HepG2 (cell line): ENCODE results near the gene FAM221B. TPM values are rescaled to one million over a fixed set of nuclear protein-coding genes. Genes with fewer than 3 reads are reported as not detected.

Experiments used
- ATRX ChIP-seq: sonication (generic); formaldehyde crosslinking; IDR thresholded peaks from 2 replicates; pipeline ENCODE4 v1.4.0; 2020; ENCODE audit warnings: missing genetic modification reagents, borderline replicate concordance
- CBX5 ChIP-seq: sonication (generic); formaldehyde crosslinking; IDR thresholded peaks from 2 replicates; pipeline ENCODE4 v1.4.0; 2020; ENCODE audit warnings: missing genetic modification reagents, borderline replicate concordance
- FOSL1 ChIP-seq: sonication (generic); formaldehyde crosslinking; IDR thresholded peaks from 2 replicates; pipeline ENCODE4 v1.9.0; 2021; ENCODE audit warnings: missing genetic modification reagents, borderline replicate concordance
- ISL2 ChIP-seq: sonication (generic); formaldehyde crosslinking; IDR thresholded peaks from 2 replicates; pipeline ENCODE4 v1.5.0; 2020; ENCODE audit warnings: missing genetic modification reagents
- KLF16 ChIP-seq, 2 experiments: sonication (generic) in 1 of 2; formaldehyde crosslinking in 1 of 2; IDR thresholded peaks; 2 replicates each; pipeline versions ENCODE4 v1.6.1 to v1.8.0; 2016 to 2023; ENCODE audit warnings: missing genetic modification reagents in 2 of 2, missing compliant biosample characterization in 1 of 2
- MAF1 ChIP-seq: sonication (generic); formaldehyde crosslinking; IDR thresholded peaks from 2 replicates; pipeline ENCODE4 v1.5.0; 2020; ENCODE audit warnings: missing genetic modification reagents, borderline replicate concordance
- MIER3 ChIP-seq: IDR thresholded peaks from 2 replicates; pipeline ENCODE4 v1.6.1; 2016; ENCODE audit warnings: missing compliant biosample characterization, borderline replicate concordance
- RXRB ChIP-seq: IDR thresholded peaks from 2 replicates; pipeline ENCODE4 v1.6.1; 2016; ENCODE audit warnings: borderline replicate concordance, missing genetic modification reagents, missing compliant biosample characterization
- SIN3B ChIP-seq: fragments of 150-350 bp; IDR thresholded peaks from 2 replicates; pipeline ENCODE4 v1.6.1; 2014; ENCODE audit warnings: low read length
- TBX2 ChIP-seq: sonication (generic); formaldehyde crosslinking; IDR thresholded peaks from 2 replicates; pipeline ENCODE4 v1.5.0; 2020; ENCODE audit warnings: missing genetic modification reagents, mild to moderate bottlenecking, borderline replicate concordance
- YEATS4 ChIP-seq: sonication (generic); formaldehyde crosslinking; IDR thresholded peaks from 2 replicates; pipeline ENCODE4 v1.4.0; 2020; ENCODE audit warnings: missing genetic modification reagents, borderline replicate concordance
- ZFP82 ChIP-seq: sonication (generic); formaldehyde crosslinking; IDR thresholded peaks from 2 replicates; pipeline ENCODE4 v1.5.1; 2020; ENCODE audit warnings: mild to moderate bottlenecking, missing genetic modification reagents, borderline replicate concordance
- ZNF431 ChIP-seq: sonication (generic); formaldehyde crosslinking; IDR thresholded peaks from 2 replicates; pipeline ENCODE4 v1.9.0; 2022; ENCODE audit warnings: missing genetic modification reagents, low read depth, mild to moderate bottlenecking, borderline replicate concordance
- ZNF569 ChIP-seq: sonication (generic); formaldehyde crosslinking; IDR thresholded peaks from 2 replicates; pipeline ENCODE4 v1.5.0; 2020; ENCODE audit warnings: mild to moderate bottlenecking, missing genetic modification reagents, moderate library complexity, borderline replicate concordance
- polyA plus RNA-seq, 8 experiments: library from polyadenylated mRNA; depleted of rRNA in 3 of 8; stranded (reverse) in 7 of 8; unstranded in 1 of 8; fragments of >200 nt; fragmentation: Illumina TruSeq in 4 of 8; extraction: Trizol in 4 of 8; gene quantifications; 2 replicates each; pipeline versions ENCODE4 v1.2.1 to v1.2.3, GENCODE V29; 2011 to 2016; ENCODE audit warnings: low read depth in 4 of 8, missing spikeins in 1 of 8, mixed read lengths in 1 of 8; ENCODE audit not compliant: insufficient read depth in 1 of 8
- total RNA-seq, 5 experiments: library from RNA; depleted of rRNA; stranded (reverse); fragments of >200 nt; fragmentation: Illumina TruSeq; extraction: Trizol; gene quantifications; 2 replicates each; pipeline ENCODE4 v1.2.3, GENCODE V29; 2016; ENCODE audit warnings: low read depth in 1 of 5
- TF ChIP-seq, protein P1 (sequence below): sonication (generic); formaldehyde crosslinking; IDR thresholded peaks from 2 replicates; pipeline ENCODE4 v1.8.0; 2022; ENCODE audit warnings: mild to moderate bottlenecking, missing genetic modification reagents, moderate library complexity
- TF ChIP-seq, protein P2 (sequence below): IDR thresholded peaks from 2 replicates; pipeline ENCODE4 v1.6.1; 2016; ENCODE audit warnings: mild to moderate bottlenecking
- TF ChIP-seq, protein P3 (sequence below): sonication (generic); formaldehyde crosslinking; IDR thresholded peaks from 2 replicates; pipeline ENCODE4 v1.4.0; 2020; ENCODE audit warnings: missing genetic modification reagents, low read depth, mild to moderate bottlenecking, borderline replicate concordance
- TF ChIP-seq, protein P4 (sequence below): sonication (generic); formaldehyde crosslinking; IDR thresholded peaks from 2 replicates; pipeline ENCODE4 v1.4.0; 2020; ENCODE audit warnings: low read depth, mild to moderate bottlenecking, missing genetic modification reagents
- TF ChIP-seq, protein P5 (sequence below): sonication (generic); formaldehyde crosslinking; IDR thresholded peaks from 2 replicates; pipeline ENCODE4 v1.4.0; 2020; ENCODE audit warnings: missing genetic modification reagents
- TF ChIP-seq, protein P6 (sequence below): IDR thresholded peaks from 2 replicates; pipeline ENCODE4 v1.6.1; 2016; ENCODE audit warnings: low read depth, control low read depth

The FAM221B gene
- total and polyA plus RNA-seq, 2 of the 13 experiments (the other 11 are each of a cell fraction or from before 2014, with no cell fraction given), result not detected

DNA sequence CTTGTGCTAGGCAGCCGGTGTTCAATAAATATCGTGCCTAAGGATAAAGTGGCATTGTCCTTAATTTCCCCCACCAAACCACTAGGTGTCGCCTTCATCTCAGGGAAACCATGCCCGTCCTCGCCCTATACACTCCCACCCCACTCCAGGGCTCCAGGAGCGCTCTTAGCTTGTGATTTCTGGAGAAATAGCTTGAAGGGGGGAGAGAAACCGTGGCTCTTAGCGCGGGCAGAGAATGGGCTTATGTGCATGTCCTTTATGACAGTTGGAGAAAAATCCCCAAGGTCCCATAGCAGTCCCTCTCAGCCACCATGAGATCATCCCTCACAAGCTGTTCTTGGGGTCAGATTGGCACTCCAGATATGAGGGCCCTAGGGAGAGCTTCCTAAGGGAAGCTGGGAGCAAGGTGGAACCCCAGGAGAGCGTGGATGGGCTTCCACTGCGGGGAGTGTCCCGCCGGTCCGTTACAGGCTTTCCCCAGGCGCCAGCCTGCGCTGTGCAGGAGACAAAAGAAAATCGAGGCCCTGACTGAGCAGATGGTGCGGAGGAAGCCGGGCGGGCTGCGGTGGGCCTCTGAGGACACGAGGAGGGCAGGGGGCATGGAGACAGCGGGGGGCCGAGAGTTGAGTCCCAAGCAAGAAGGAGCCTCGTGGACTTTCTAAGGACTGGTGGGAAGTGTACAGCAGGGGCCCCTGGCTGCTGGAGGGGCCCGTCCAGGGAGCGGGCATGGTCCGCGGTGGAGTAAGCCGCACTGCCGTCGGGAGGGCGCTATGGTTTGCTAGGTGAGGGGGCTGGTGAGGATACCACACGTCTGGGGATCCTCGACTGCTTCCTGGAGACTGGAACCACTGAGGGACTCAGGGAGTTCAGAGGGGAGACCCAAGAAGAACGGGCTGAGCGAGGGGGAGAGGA lies 37.9 kb downstream of the FAM221B start (continued):
- TF ChIP-seq MAF1 (CRISPR knock-in tag), result no peak
- TF ChIP-seq ZNF431 (CRISPR knock-in tag), result no peak
- TF ChIP-seq ATRX (CRISPR knock-in tag), result no peak
- TF ChIP-seq YEATS4 (CRISPR knock-in tag), result no peak
- TF ChIP-seq, protein P1, sequence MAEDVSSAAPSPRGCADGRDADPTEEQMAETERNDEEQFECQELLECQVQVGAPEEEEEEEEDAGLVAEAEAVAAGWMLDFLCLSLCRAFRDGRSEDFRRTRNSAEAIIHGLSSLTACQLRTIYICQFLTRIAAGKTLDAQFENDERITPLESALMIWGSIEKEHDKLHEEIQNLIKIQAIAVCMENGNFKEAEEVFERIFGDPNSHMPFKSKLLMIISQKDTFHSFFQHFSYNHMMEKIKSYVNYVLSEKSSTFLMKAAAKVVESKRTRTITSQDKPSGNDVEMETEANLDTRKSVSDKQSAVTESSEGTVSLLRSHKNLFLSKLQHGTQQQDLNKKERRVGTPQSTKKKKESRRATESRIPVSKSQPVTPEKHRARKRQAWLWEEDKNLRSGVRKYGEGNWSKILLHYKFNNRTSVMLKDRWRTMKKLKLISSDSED (CRISPR knock-in tag), result no peak
- no peak for TF ChIP-seq SIN3B
- TF ChIP-seq, protein P2, sequence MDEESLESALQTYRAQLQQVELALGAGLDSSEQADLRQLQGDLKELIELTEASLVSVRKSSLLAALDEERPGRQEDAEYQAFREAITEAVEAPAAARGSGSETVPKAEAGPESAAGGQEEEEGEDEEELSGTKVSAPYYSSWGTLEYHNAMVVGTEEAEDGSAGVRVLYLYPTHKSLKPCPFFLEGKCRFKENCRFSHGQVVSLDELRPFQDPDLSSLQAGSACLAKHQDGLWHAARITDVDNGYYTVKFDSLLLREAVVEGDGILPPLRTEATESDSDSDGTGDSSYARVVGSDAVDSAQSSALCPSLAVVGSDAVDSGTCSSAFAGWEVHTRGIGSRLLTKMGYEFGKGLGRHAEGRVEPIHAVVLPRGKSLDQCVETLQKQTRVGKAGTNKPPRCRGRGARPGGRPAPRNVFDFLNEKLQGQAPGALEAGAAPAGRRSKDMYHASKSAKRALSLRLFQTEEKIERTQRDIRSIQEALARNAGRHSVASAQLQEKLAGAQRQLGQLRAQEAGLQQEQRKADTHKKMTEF (CRISPR knock-in tag), result no peak
- TF ChIP-seq CBX5 (CRISPR knock-in tag), result no peak
- TF ChIP-seq TBX2 (CRISPR knock-in tag), result no peak
- no peak for TF ChIP-seq MIER3 (CRISPR knock-in tag)
- TF ChIP-seq ISL2 (CRISPR knock-in tag), result no peak
- peak; percentile 37; the same call in 1 of the 2 replicates for TF ChIP-seq RXRB (CRISPR knock-in tag)
- TF ChIP-seq ZFP82 (CRISPR knock-in tag), result no peak
- TF ChIP-seq, protein P3, sequence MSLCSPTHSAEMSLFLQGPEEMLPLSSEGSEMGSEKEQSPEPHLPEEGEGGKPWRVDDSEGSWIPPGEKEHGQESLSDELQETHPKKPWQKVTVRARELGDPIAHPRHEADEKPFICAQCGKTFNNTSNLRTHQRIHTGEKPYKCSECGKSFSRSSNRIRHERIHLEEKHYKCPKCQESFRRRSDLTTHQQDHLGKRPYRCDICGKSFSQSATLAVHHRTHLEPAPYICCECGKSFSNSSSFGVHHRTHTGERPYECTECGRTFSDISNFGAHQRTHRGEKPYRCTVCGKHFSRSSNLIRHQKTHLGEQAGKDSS (CRISPR knock-in tag), result no peak
- no peak for TF ChIP-seq FOSL1 (CRISPR knock-in tag)
- TF ChIP-seq, protein P4, sequence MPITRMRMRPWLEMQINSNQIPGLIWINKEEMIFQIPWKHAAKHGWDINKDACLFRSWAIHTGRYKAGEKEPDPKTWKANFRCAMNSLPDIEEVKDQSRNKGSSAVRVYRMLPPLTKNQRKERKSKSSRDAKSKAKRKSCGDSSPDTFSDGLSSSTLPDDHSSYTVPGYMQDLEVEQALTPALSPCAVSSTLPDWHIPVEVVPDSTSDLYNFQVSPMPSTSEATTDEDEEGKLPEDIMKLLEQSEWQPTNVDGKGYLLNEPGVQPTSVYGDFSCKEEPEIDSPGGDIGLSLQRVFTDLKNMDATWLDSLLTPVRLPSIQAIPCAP (CRISPR knock-in tag), result no peak
- no peak for TF ChIP-seq ZNF569 (CRISPR knock-in tag)
- 0 out of 4 replicates have a peak, but pooled peaks of 1 of the 2 experiments have one; percentile 36 for TF ChIP-seq KLF16 (CRISPR knock-in tag; IDR thresholded peaks at IDR 0.05)
- TF ChIP-seq, protein P5, sequence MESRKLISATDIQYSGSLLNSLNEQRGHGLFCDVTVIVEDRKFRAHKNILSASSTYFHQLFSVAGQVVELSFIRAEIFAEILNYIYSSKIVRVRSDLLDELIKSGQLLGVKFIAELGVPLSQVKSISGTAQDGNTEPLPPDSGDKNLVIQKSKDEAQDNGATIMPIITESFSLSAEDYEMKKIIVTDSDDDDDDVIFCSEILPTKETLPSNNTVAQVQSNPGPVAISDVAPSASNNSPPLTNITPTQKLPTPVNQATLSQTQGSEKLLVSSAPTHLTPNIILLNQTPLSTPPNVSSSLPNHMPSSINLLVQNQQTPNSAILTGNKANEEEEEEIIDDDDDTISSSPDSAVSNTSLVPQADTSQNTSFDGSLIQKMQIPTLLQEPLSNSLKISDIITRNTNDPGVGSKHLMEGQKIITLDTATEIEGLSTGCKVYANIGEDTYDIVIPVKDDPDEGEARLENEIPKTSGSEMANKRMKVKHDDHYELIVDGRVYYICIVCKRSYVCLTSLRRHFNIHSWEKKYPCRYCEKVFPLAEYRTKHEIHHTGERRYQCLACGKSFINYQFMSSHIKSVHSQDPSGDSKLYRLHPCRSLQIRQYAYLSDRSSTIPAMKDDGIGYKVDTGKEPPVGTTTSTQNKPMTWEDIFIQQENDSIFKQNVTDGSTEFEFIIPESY, result 0 out of 2 replicates have a peak, but pooled peaks have one; percentile 24
- TF ChIP-seq, protein P6, sequence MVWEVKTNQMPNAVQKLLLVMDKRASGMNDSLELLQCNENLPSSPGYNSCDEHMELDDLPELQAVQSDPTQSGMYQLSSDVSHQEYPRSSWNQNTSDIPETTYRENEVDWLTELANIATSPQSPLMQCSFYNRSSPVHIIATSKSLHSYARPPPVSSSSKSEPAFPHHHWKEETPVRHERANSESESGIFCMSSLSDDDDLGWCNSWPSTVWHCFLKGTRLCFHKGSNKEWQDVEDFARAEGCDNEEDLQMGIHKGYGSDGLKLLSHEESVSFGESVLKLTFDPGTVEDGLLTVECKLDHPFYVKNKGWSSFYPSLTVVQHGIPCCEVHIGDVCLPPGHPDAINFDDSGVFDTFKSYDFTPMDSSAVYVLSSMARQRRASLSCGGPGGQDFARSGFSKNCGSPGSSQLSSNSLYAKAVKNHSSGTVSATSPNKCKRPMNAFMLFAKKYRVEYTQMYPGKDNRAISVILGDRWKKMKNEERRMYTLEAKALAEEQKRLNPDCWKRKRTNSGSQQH (CRISPR knock-in tag), result no peak
